SH-SY5Y (cell line): ENCODE measurements around the gene LANCL3.

Experiments used
- GATA2 ChIP-seq: IDR thresholded peaks from 2 replicates; pipeline ENCODE4 v1.6.1; 2011; ENCODE audit warnings: mild to moderate bottlenecking, low read depth, low read length
- GATA3 ChIP-seq: IDR thresholded peaks from 2 replicates; pipeline ENCODE4 v1.6.1; 2011; ENCODE audit warnings: low read depth, mild to moderate bottlenecking, low read length, moderate library complexity

- TF ChIP-seq GATA2 (no peak), GATA3 (no peak)
These were observed 29.5 kb upstream of the LANCL3 start for GRCh38 chrX:37541991-37542390.
